ENCODE data around the gene LARP6.

DNA sequence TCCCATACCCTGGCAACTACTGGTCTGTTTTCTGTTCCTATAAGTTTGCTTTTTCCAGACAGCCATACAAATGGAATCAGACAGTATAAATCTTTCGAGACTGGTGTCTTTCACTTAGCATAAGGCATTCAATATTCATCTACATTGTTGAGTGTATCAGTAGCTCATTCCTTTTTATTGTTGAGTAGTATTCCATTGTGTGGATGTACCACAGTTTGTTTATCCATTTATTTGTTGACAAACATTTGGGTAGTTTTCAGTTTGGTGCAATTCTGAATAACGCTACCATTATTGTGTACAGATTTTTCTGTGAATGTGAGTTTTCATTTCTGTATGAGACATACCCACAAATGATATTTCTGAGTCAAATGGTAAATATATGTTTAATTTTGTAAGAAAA is 35.4 kb downstream of the LARP6 start:
- TF ChIP-seq CTCF (IDR thresholded peaks at IDR 0.05; ENCODE audit: low read depth, low read length, missing input control) (no peak), RAD21 (IDR thresholded peaks at IDR 0.05) (no peak)
- TF ChIP-seq, protein P1, sequence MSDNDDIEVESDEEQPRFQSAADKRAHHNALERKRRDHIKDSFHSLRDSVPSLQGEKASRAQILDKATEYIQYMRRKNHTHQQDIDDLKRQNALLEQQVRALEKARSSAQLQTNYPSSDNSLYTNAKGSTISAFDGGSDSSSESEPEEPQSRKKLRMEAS (IDR thresholded peaks at IDR 0.05) = no peak
